ENCODE measurements around the gene NUBPL. TPM values are rescaled to one million over a fixed set of nuclear protein-coding genes. Genes with fewer than 3 reads are reported as not detected.
A peak's percentile ranks its signal among the peaks of the same experiment; 100 is the strongest.
"Not testable (repeated sequence)": the region's sequence is repeated elsewhere in the genome, so short reads cannot be mapped to it uniquely, and the experiment has no call there.

NUBPL gene
- total and polyA plus RNA-seq, 7 donors = 3.3 to 16.3 (median 8.5) TPM

DNA sequence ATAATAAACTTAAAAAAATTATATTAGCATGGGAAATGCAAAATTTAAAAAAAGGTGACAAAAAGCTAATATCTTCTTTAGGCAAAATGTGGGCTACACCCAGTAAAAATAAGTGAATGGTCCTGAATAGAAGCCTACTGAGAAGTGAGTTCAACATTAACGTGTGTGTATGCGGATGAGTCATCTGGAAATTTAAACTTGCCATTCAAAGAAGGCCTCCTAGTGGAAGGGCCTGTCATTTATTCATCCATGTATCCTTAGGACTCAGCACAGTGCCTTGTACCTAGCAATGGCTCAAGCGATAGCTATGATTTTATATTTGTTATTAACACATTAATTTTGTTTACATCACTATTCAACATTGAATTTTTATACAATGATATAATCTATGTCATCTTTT lies 226.2 kb downstream of the NUBPL start:
- Histone ChIP-seq H3K4me3 (no peak overlapping the region), H3K27ac (no peak overlapping the region), H3K9me3 (no peaks in the 10 kb centered on the region), H3K4me1 (no peaks in the 10 kb centered on the region), H3K27me3 (ENCODE audit: insufficient read depth in 3 of 3, low read length in 2 of 3) (no peaks in the 10 kb centered on the region), H3K36me3 (ENCODE audit: insufficient read depth in 1 of 2, low read depth in 1 of 2) (no peaks in the 10 kb centered on the region)
- peak in 1 of 4 donors; percentile 45 for ATAC-seq
- TF ChIP-seq, protein P1, sequence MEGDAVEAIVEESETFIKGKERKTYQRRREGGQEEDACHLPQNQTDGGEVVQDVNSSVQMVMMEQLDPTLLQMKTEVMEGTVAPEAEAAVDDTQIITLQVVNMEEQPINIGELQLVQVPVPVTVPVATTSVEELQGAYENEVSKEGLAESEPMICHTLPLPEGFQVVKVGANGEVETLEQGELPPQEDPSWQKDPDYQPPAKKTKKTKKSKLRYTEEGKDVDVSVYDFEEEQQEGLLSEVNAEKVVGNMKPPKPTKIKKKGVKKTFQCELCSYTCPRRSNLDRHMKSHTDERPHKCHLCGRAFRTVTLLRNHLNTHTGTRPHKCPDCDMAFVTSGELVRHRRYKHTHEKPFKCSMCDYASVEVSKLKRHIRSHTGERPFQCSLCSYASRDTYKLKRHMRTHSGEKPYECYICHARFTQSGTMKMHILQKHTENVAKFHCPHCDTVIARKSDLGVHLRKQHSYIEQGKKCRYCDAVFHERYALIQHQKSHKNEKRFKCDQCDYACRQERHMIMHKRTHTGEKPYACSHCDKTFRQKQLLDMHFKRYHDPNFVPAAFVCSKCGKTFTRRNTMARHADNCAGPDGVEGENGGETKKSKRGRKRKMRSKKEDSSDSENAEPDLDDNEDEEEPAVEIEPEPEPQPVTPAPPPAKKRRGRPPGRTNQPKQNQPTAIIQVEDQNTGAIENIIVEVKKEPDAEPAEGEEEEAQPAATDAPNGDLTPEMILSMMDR (IDR thresholded peaks at IDR 0.05) = peak; percentile 10
- no peak for DNase-seq
- WGBS, 3 donors = 76 to 90% (median 84%) methylated on average over 3 of the region's 3 CpGs
- intact Hi-C loops (cut with DNase I) = no loop called here

DNA sequence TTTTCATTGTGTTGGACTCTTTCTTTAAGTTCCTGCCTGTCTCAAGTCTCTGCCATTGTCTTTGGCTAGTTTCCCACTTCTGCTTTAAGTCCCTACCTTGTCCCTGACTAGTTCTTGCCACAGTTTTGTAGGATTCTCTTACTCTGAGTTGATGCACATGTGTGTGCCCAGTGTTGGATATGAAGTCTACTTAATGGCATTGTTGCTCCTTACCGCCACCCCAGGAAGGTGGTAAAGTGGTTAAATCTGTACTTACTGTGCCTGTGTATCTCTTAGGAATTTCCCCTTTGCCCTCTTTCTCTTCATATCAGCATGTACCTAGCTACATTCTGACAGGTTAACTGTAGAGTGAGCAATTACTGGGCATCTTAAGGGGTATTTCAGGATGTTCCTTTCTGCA lies 227.1 kb downstream of the NUBPL start:
- intact Hi-C loops (cut with DNase I) = no loop called here

DNA sequence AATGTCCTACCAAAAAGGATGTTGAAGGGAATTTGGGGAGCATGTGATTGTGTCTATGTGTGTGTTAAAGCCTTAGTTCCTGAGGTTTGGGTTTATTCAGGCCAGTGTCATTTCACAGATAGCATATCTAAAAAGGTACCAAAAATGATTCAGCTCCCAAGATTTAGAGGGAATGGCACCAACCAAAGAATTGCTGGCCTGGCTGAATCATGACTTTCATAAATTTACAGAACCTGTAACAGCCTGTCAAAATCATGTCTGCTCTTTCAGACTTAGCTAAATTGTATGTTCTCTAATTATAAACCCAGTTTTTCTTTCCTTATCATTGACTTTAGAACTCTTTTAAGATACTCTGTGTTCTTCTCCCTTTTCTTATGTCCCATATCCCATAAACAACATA lies 231.5 kb downstream of the NUBPL start:
- intact Hi-C loops (cut with DNase I) = no loop called here
- Histone ChIP-seq H3K4me3 (no peak overlapping the region), H3K27me3 (ENCODE audit: insufficient read depth in 3 of 3, low read length in 2 of 3) (no peaks in the 10 kb centered on the region), H3K4me1 (no peaks in the 10 kb centered on the region), H3K36me3 (ENCODE audit: insufficient read depth in 1 of 2, low read depth in 1 of 2) (no peaks in the 10 kb centered on the region), H3K27ac (no peak overlapping the region), H3K9me3 (no peaks in the 10 kb centered on the region)
- no peak for DNase-seq
- ATAC-seq = no peak
- TF ChIP-seq, protein P1 (IDR thresholded peaks at IDR 0.05) = no peak

More for the DNA sequence above, 227.1 kb downstream of the NUBPL start:
- no peaks in the 10 kb centered on the region for H3K27me3 ChIP-seq (ENCODE audit: insufficient read depth in 3 of 3, low read length in 2 of 3)
- H3K36me3 ChIP-seq (ENCODE audit: insufficient read depth in 1 of 2, low read depth in 1 of 2) = no peaks in the 10 kb centered on the region
- no peak overlapping the region for H3K27ac ChIP-seq
- ATAC-seq (no peak), DNase-seq (no peak)
- H3K9me3 ChIP-seq = no peaks in the 10 kb centered on the region
- WGBS, 3 donors = 97 to 100% (median 100%) methylated on average over 1 of the region's 1 CpG
- TF ChIP-seq, protein P1 (IDR thresholded peaks at IDR 0.05) = no peak
- H3K4me3 ChIP-seq = no peak overlapping the region
- H3K4me1 ChIP-seq = no peaks in the 10 kb centered on the region

DNA sequence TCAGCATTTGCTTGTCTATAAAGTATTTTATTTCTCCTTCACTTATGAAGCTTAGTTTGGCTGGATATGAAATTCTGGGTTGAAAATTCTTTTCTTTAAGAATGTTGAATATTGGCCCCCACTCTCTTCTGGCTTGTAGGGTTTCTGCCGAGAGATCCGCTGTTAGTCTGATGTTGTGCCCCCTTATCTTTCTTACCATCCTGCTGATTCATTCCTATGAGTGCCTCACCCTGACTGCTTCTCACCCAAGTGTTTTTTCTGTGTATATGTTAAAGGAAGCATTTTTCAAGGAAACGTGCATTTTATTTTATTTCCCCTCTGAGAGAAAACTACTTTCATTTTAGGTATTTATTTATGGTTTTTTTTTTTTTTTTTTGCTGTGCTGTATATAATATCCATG lies 236.7 kb downstream of the NUBPL start:
- H3K4me1 ChIP-seq; H3K27ac ChIP-seq; H3K9me3 ChIP-seq; DNase-seq; H3K36me3 ChIP-seq (ENCODE audit: insufficient read depth in 1 of 2, low read depth in 1 of 2); ATAC-seq; intact Hi-C loops (cut with DNase I); H3K4me3 ChIP-seq; H3K27me3 ChIP-seq (ENCODE audit: insufficient read depth in 3 of 3, low read length in 2 of 3): not testable (repeated sequence)
- WGBS, 3 donors = 89 to 94% (median 94%) methylated on average over 3 of the region's 3 CpGs

DNA sequence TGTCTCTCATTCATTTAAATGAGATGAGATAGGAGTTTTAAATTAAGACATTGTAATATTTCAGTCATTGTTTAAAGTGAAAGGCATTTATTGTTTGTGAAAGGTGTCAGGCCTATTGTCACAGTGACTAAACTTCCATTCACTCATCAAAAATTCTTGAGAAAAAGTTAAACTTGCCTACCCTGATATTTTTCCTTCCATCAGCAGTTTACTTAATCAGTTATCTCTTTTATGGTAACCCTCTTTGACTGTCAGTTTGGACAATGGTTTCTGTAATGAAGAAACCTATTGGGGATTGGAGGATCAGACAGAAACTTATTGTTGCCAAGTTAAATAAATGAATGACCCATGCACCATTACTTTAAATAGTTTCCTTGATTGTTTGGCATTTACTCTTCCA lies 241.6 kb downstream of the NUBPL start:
- Histone ChIP-seq H3K27ac (no peak overlapping the region), H3K9me3 (no peaks in the 10 kb centered on the region), H3K27me3 (ENCODE audit: insufficient read depth in 3 of 3, low read length in 2 of 3) (no peaks in the 10 kb centered on the region), H3K4me3 (no peak overlapping the region), H3K4me1 (no peaks in the 10 kb centered on the region), H3K36me3 (ENCODE audit: insufficient read depth in 1 of 2, low read depth in 1 of 2) (no peaks in the 10 kb centered on the region)
- intact Hi-C loops (cut with DNase I) = no loop called here
- TF ChIP-seq, protein P1 (IDR thresholded peaks at IDR 0.05) = no peak
- DNase-seq (no peak), ATAC-seq (no peak)
